ENCODE measurements around the gene GABRB2.
"Not testable (repeated sequence)": the region's sequence is repeated elsewhere in the genome, so short reads cannot be mapped to it uniquely, and the experiment has no call there.

GABRB2 gene

DNA sequence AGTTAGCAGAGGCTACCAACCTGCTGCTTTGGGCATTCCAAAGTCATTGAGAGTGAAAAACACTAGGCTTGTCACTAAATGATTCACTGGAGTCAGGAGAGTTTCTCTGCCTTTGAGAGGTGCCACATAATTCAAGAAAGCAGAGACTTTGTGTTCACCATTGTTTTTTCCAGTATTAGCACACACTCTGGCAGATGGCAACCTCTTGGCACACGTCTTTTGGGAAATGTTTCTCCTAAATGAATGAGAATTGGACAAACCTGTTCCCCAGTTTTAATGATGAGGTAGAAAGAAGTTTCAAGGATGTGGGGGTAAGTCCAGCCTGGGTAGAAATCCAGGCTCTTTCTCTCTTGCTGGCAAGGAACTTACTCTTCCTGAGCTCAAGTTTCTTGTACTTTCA, 259.1 kb downstream of the GABRB2 start:
- no peak for DNase-seq

DNA sequence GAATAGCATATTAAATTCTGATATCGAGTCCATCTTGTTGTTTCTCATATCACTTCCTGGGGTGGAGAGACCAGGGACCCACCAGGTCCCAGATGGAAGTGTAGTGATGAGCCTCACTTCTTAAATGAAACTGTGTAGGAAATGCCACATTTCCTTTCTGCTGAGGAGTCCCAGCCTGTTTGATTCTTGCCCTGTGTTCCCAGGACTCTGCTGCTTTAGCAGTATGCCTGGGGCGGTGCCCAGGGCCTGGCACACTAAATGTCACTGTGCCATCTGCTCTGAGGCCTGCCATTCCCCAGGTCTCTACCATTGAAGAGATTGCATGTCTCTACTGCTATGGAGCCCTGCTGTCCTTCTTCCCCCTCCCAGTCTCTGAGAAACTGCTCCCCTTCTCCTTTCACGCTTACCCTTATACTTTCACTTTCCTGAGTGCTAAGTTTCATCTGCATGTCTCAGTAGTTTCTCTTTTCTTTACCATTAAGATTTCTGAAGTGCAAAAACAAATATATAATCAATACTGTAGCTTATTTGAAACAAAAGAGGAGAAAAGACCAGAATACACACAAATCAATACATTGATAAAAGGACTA, 260.4 kb downstream of the GABRB2 start:
- no peak for DNase-seq

DNA sequence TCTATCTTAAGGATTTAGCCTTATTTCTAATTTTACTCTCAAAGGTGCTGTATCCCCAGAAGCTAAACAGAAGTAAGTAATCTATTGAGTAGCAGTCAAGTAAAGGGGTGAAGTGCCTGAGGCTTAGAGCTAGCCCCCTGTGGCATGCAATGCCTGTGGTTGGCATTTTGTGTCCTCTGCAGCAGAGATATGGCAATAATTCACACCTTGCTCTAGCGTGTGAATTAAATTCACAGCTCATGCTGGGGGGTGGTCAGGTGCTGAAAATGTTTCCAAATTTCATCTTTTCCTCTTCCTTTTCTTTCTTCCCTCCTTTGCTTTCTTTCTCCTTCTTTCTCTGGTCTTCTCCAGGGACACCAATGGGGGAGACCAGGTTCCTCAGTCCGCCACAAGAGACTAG, 262.1 kb downstream of the GABRB2 start:
- no peak for DNase-seq

DNA sequence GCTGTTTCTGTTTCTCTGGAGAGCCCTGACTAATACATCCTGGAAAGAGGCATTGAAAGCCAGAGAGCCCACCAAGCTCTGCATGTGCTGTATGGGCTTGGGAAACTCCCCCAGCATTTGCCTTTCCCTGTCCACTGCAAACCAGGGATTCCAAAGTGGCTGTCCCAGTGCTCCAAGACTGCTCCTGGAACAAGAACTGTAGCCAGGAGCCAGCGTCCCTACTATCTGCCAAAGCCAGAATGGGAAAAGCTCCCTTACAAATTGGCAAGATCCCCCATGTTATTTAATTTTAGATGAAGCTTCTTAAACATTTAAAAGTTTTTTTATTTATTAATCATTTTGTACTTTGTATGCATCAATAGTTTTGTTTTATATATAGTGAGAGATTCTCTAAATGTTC, 263.2 kb downstream of the GABRB2 start:
- DNase-seq, result no peak

DNA sequence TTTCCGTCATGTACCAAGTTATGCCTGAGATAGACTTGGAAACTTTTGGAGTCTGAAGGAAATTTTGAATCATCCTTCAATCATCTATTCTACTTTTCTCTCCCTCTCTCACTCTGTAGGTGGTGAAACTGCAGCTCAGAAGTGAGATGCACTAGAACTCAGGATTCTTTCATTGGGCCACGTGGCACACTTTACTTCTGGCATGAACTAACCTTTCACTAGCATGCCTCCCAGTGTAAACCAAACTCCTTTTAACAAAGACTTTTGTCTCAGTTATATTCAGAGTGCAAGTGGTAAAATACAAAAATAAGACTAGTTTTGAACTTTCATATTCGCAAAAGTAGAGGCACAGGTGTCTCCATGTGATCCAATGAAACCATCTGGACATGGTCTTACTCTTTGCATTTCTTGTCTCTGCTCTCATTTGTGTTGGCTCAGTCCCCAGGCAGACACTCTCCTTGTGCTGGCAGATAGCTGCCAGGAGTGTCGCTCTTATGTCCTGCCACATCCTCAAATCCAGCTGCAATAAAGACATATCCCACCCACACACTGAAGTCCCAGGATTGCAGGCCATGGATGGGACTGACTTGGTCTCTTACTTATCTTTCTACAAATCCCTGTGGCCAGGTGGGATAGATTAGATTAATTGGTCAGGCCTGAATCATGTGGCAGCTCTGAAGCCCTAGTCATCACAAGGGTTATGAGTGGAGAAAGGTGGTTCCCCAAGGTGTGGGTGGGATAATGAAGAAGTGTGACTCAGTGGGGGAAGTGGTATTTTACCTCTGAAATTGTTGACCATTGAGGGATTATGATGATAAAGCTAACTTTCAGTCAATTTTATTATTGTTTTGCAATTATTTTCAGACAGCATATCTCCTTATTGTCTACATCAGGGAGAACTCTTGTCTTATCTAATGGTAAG, 267.5 kb downstream of the GABRB2 start:
- no peak for DNase-seq

DNA sequence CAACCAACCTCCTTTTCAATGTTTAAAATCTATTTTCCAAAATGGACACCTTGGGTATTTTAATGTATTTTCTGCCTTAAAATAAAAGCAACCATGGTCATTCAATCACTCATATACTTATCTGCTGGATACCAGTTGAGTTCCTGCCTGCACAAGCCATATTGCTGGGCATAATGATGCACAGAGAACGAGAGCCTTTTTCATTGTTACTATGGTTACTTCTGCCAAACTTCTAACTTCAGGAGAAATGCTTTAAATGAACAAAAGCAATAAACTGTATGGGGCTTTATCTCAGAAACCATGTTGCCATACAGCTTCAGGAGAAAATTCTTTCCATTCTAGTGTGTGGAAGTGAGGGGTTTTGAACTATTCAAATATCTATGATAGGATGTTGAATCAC, 269.5 kb downstream of the GABRB2 start:
- no peak for DNase-seq

DNA sequence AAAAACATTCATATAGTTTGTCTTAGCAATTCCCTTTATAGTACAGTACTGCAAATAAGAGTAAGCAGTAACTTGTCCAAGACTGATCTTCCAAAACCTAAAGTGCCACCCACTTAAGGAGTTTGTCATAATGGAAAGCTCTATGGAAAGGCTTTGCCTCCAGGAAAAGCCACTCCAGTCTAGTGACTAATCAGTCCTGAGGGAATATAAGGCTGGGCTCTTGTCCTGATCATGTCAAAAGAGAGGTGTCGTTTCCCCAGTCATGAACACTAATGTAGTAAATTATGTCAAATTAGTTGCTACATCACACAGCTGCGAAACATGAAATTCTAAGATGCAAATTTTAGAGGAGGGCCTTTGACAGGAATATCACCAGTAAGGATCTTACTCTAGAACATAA, 271.6 kb downstream of the GABRB2 start:
- no peak for DNase-seq

DNA sequence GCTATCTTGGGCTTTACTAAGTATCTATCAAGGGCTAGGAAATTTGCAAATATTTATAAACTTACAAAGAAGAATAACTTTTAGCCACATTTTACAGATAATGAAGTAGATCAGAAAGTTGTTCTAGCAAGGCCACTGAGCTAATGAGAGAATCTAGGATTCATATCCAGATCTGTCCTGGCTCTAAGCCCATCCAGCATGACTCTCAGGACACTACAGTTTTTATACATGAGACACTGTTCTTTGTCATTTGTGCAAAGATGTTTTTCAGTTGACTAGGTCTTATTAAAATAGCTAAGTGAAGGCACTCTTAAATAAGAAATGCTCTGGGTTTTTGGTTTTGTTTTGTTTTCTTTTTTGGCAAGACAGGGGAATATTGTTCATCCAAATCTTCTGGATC, 273.1 kb downstream of the GABRB2 start:
- no peak for DNase-seq

DNA sequence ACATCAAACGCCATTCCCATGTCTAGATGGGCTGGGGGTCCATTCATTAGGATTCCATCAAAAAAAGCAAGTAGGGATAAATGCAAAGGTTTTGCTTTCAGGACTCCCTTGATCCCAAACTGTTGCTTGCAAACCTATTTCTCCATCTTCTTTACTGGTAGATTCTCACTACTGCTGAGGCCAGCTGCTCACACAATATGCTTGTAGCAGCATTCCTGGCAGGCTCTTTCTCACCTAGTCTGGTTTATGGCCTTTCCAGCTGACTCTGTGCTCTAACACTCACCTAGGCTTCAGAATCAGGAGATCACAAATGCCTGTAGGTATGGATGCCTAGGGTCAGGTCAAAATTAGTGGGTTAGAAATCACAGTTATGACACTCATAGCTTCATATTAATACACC, 274.7 kb downstream of the GABRB2 start:
- no peak for DNase-seq

DNA sequence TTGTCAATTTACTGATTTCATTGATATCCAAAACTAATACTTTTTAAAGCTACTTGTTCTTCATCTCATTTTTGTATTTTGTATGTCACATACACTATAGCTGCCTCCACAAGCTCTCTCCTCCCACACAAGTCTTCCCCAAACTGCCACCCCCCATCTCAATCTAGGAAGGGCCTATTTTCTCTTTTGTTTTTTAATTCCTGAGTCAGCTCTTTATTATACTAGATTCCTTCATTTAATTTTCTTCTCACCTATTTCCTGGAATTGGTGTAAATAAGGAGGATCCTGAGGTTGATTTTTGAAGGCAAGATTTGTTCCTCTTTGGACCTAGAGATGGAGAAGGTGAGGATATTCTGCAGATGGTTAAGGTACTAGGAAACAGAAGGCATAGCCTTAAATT, 277.4 kb downstream of the GABRB2 start:
- DNase-seq, result no peak

DNA sequence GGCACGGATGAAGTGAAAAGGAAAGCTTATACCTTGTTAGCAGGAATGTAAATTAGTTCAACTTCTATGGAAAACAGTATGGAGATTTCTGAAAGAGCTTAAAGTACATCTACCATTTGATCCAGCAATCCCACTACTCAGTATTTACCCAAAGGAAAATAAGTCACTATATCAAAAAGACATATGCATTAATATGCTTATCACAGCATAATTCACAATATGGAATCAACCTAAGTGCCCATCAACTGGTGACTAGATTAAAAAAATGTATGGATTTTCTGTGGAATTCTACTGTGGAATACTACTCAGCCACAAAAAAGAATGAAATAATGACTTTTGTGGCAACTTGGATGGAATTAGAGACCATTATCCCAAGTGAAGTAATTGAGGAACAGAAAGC, 279.6 kb downstream of the GABRB2 start:
- no peak for DNase-seq

DNA sequence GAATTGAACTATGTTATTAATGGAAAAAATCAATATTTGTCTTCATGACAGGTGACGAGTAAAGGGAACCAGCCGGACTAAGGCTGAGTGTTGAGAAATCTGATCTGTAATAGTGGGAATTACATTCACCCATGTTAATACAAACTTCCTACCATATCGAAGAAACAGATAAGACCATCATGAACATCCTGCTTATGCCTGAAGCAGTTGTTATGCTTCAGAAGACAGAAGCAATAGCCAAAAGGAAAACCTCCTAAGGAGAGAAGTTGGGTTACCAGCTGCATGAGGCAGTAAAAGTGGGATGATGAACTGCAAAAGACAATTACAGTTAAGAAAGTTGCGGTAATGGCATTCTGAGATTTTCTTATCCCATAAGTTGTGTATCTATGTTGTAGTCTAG, 281.5 kb downstream of the GABRB2 start:
- no peak for DNase-seq

DNA sequence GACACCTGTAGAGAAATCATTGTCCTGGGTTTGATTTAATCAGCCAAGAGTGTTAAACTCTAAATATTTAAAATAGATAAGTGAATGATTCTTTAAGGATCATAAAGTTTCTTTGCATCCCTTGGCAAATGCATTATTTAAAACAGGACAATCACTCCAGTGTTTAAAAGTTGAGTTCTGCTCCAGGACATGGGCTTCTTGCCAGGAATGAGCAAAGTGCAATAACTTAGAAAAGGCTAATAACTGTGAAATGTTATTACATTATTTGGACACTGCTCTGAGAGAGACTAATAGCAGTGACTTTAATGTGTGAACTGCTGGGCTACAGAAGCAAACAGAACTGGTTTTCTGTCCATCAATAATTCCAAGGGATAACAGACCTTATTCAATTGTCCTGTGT, 283.3 kb downstream of the GABRB2 start:
- DNase-seq, result no peak

DNA sequence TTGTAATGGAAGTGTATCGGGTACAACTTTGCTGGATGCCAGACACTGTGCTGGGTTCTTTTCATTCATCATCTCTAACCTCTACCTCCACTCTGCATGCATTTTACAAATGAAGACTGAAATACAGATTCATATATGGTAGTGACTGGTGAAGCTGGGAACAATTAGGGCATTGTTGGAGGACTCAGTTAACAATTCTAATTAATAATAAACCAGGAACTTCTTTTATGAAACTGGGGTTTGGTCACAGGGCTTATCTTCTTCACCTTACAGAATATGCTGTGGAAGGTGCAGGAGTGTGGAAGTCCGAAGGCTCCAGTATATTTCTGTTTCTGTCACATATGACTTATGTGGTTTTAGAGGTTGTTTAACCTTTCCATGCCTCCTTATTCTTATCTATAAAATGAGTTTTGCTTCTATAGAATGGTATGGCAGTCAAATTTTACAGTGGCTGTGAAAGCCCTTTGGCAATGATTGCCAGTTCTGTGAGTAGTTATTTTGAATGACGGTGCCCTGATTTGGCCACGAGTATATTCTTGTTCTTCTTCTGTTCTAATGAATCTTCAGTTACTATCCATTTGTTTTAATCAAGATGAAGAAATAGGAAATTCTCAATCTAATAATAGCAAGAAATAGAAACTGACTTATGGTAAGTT, 284.7 kb downstream of the GABRB2 start:
- no peak for DNase-seq

DNA sequence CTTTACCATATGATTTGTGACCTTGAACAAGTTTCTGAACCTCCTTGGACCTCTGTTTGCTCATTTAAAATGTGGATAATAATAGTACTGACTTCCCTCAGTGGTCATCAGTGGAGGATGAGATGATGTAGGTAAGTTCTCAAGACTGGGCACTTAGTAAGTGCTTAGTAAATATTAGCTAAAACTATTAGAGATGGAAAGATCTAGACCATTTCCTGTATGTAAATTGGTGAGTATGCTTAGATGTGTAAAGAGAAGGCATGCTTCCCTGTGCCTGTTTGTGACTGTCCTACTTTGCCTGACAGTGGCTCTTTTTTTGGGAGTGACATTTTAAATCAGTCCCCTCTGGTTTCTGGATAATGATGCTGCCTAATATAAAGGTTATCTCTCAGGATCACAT, 288.1 kb downstream of the GABRB2 start:
- no peak for DNase-seq

DNA sequence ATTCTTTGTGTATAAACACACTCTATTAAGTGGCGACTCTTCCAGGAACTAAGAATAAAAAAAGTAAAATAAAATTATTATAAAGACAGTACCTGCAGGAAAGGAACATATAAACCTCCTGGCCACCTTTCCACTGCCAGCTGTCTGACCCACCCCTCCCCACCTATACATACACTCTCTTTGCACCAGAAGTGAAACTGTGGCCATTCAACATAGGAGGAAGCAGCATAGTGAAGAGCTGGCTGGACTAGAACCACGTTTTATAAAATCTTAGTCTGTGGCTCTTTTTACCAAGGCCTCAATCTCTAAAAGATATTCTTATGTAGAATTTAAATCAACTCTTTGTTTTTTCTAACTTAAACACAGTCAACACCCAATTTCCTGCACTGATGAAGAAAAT, 289.6 kb downstream of the GABRB2 start:
- no peak for DNase-seq

DNA sequence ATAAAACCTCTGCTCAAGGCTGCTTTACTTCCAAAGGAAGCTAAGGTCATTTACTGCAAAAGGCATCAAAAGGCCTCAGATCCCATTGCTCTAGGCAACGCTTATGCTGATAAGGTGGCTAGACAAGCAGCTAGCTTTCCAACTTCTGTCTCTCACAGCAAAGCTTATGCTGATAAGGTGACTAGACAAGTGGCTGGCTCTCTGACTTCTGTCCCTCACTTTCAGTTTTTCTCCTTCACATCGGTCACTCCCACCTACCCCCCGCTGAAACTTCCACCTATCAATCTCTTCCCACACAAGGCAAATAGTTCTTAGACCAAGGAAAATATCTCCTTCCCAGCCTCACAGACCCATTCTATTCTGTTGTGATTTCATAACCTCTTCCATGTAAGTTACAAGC, 293.6 kb downstream of the GABRB2 start:
- not testable (repeated sequence) for DNase-seq

DNA sequence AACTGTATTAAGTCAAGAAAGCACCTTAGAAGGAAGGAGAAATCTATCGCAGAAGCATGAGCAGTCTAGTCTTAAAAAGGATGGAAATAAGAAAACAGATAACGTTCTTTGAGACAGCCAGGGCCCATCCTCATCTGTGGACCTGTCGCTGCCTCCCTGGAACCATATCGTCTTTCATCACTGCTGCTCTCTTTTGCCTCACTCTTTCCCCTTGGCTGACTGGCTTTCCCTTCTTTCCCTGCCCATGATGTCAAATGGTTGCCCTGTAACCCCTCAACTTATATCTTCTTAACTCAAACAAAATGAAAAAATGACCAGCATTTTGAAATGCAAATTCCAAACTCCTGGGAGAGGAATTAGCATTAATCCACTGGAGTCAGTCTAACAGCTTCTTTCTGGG, 299.8 kb downstream of the GABRB2 start:
- DNase-seq, result no peak

DNA sequence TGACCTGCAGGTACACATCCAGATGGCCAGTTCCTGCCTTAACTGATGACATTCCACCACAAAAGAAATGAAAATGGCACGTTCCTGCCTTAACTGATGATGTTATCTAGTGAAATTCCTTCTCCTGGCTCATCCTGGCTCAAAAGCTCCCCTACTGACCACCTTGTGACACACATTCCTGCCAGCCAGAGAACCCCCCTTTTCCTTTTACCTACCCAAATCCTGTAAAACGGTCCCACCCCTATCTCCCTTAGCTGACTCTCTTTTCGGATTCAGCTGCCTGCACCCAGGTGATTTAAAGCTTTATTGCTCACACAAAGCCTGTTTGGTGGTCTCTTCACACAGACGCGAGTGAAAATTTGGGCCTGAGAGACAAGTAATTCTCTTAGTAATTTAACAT, 300.7 kb downstream of the GABRB2 start:
- not testable (repeated sequence) for DNase-seq

Measured in NCI-H226 (cell line).